H9 (cell line): ENCODE data around the gene VPREB1. TPM values are rescaled to one million over a fixed set of nuclear protein-coding genes. Genes with fewer than 3 reads are reported as not detected.

Experiments used
- DNase-seq: peaks from one replicate; pipeline ENCODE4 v3.0.0-alpha.2; 2017
- H2AFZ ChIP-seq: one replicate; pipeline ENCODE4 v1.6.1; 2013; ENCODE audit warnings: mild to moderate bottlenecking, low read length, control low read depth, moderate library complexity
- H2AK5ac ChIP-seq: 2 replicates; pipeline ENCODE4 v1.6.1; 2013; ENCODE audit warnings: low read length, control low read depth, mixed read lengths; ENCODE audit not compliant: insufficient read length
- H2BK120ac ChIP-seq: one replicate; pipeline ENCODE4 v1.6.1; 2013; ENCODE audit warnings: low read depth, mild to moderate bottlenecking, low read length, control low read depth, inconsistent platforms; ENCODE audit not compliant: poor library complexity, severe bottlenecking
- H2BK12ac ChIP-seq: 2 replicates; pipeline ENCODE4 v1.6.1; 2013; ENCODE audit warnings: low read length, control low read depth, mixed read lengths, low read depth; ENCODE audit not compliant: insufficient read length
- H2BK15ac ChIP-seq: 2 replicates; pipeline ENCODE4 v1.6.1; 2013; ENCODE audit warnings: low read depth, low read length, control low read depth
- H2BK20ac ChIP-seq: one replicate; pipeline ENCODE4 v1.6.1; 2013; ENCODE audit warnings: low read depth, mild to moderate bottlenecking, low read length, control low read depth, inconsistent platforms; ENCODE audit not compliant: poor library complexity, severe bottlenecking
- H2BK5ac ChIP-seq: 2 replicates; pipeline ENCODE4 v1.6.1; 2013; ENCODE audit warnings: low read length, control low read depth, mixed read lengths; ENCODE audit not compliant: insufficient read length
- H3K14ac ChIP-seq: 2 replicates; pipeline ENCODE4 v1.6.1; 2013; ENCODE audit warnings: low read length, control low read depth; ENCODE audit not compliant: insufficient read depth
- H3K18ac ChIP-seq: 2 replicates; pipeline ENCODE4 v1.6.1; 2013; ENCODE audit warnings: low read depth, mild to moderate bottlenecking, mixed read lengths, low read length, control low read depth; ENCODE audit not compliant: insufficient read length
- H3K23ac ChIP-seq: 2 replicates; pipeline ENCODE4 v1.6.1; 2013; ENCODE audit warnings: low read length, control low read depth, mixed read lengths, low read depth; ENCODE audit not compliant: insufficient read length
- H3K23me2 ChIP-seq: 2 replicates; pipeline ENCODE4 v1.6.1; 2013; ENCODE audit warnings: low read depth, mild to moderate bottlenecking, mixed read lengths, low read length, control low read depth; ENCODE audit not compliant: insufficient read length, poor library complexity, severe bottlenecking
- H3K27ac ChIP-seq: 2 replicates; pipeline ENCODE4 v1.5.1; 2013; ENCODE audit warnings: low read length, control low read depth, mixed read lengths, low read depth; ENCODE audit not compliant: insufficient read length
- H3K27me3 ChIP-seq: 2 replicates; pipeline ENCODE4 v1.6.1; 2013; ENCODE audit warnings: low read length, control low read depth, inconsistent platforms; ENCODE audit not compliant: insufficient read depth
- H3K4ac ChIP-seq: 2 replicates; pipeline ENCODE4 v1.6.1; 2013; ENCODE audit warnings: low read depth, mild to moderate bottlenecking, control low read depth, inconsistent platforms, low read length, moderate library complexity
- H3K4me1 ChIP-seq: 2 replicates; pipeline ENCODE4 v1.6.1; 2013; ENCODE audit warnings: low read length, control low read depth, inconsistent platforms; ENCODE audit not compliant: insufficient read depth
- H3K4me2 ChIP-seq: 2 replicates; pipeline ENCODE4 v1.6.1; 2013; ENCODE audit warnings: low read length, control low read depth, mixed read lengths; ENCODE audit not compliant: insufficient read length, insufficient read depth
- H3K56ac ChIP-seq: 2 replicates; pipeline ENCODE4 v1.6.1; 2013; ENCODE audit warnings: low read depth, mild to moderate bottlenecking, mixed read lengths, low read length, control low read depth; ENCODE audit not compliant: insufficient read length
- H3K79me1 ChIP-seq: 2 replicates; pipeline ENCODE4 v1.6.1; 2013; ENCODE audit warnings: low read depth, mild to moderate bottlenecking, moderate library complexity, low read length, control low read depth, inconsistent platforms; ENCODE audit not compliant: insufficient read depth, poor library complexity, severe bottlenecking
- H3K79me2 ChIP-seq: 2 replicates; pipeline ENCODE4 v1.6.1; 2013; ENCODE audit warnings: low read length, control low read depth, inconsistent platforms; ENCODE audit not compliant: insufficient read depth
- H3K9ac ChIP-seq: 2 replicates; pipeline ENCODE4 v1.6.1; 2013; ENCODE audit warnings: low read length, control low read depth, mixed read lengths; ENCODE audit not compliant: insufficient read length; ENCODE audit errors: extremely low read depth
- H3K9me3 ChIP-seq: one replicate; pipeline ENCODE4 v1.6.1; 2013; ENCODE audit warnings: low read depth, low read length, inconsistent platforms; ENCODE audit not compliant: control insufficient read depth
- H3T11ph ChIP-seq: one replicate; pipeline ENCODE4 v1.6.1; 2013; ENCODE audit warnings: mild to moderate bottlenecking, low read length, control low read depth, inconsistent platforms
- H4K20me1 ChIP-seq: one replicate; pipeline ENCODE4 v1.6.1; 2013; ENCODE audit not compliant: control insufficient read depth, insufficient read length, insufficient read depth
- H4K5ac ChIP-seq: 2 replicates; pipeline ENCODE4 v1.6.1; 2013; ENCODE audit warnings: low read depth, mild to moderate bottlenecking, mixed read lengths, low read length, control low read depth; ENCODE audit not compliant: insufficient read length
- H4K8ac ChIP-seq: replicated peaks from 2 replicates; pipeline ENCODE4 v1.6.1; 2013; ENCODE audit warnings: low read length, control low read depth, mixed read lengths, low read depth; ENCODE audit not compliant: insufficient read length
- H4K91ac ChIP-seq: 2 replicates; pipeline ENCODE4 v1.6.1; 2013; ENCODE audit warnings: low read depth, mild to moderate bottlenecking, moderate library complexity, mixed read lengths, low read length, control low read depth; ENCODE audit not compliant: insufficient read length
- H3K27ac Mint-ChIP-seq, 3 experiments: 2 replicates in 2 of 3; 3 replicates in 1 of 3; pipeline ENCODE4 v1.8.0; 2020 to 2021; ENCODE audit warnings: mixed read lengths in 3 of 3, mild to moderate bottlenecking in 1 of 3, moderate library complexity in 1 of 3
- H3K27me3 Mint-ChIP-seq: 2 replicates; pipeline ENCODE4 v1.8.0; 2021; ENCODE audit warnings: low read depth, mild to moderate bottlenecking, moderate library complexity, mixed read lengths
- H3K36me3 Mint-ChIP-seq, 3 experiments: 2 replicates in 2 of 3; 3 replicates in 1 of 3; pipeline ENCODE4 v1.8.0; 2020 to 2021; ENCODE audit warnings: low read depth in 3 of 3, mixed read lengths in 3 of 3; ENCODE audit not compliant: insufficient read depth in 1 of 3
- H3K4me1 Mint-ChIP-seq, 2 experiments: 2 replicates each; pipeline ENCODE4 v1.8.0; 2020; ENCODE audit warnings: mixed read lengths in 2 of 2
- H3K4me3 Mint-ChIP-seq, 2 experiments: 2 replicates in 1 of 2; 3 replicates in 1 of 2; pipeline ENCODE4 v1.8.0; 2020 to 2021; ENCODE audit warnings: mild to moderate bottlenecking in 2 of 2, mixed read lengths in 2 of 2, moderate library complexity in 1 of 2
- H3K9me3 Mint-ChIP-seq, 2 experiments: 2 replicates in 1 of 2; 3 replicates in 1 of 2; pipeline ENCODE4 v1.8.0; 2020; ENCODE audit warnings: mild to moderate bottlenecking in 2 of 2, mixed read lengths in 2 of 2, moderate library complexity in 1 of 2
- CTCF ChIP-seq: fragments of 200-600 bp; sonication (generic); conservative IDR thresholded peaks from 3 replicates; pipeline ENCODE4 v1.8.0; 2021; ENCODE audit warnings: antibody characterized with exemption, mild to moderate bottlenecking
- WGBS: extraction: QIAGEN DNeasy Blood & Tissue Kit; methylation state at CpG from one replicate; pipeline ENCODE4 v1.1.7; 2013; ENCODE audit warnings: missing lambda C conversion rate, low lambda C conversion rate, mixed read lengths; ENCODE audit not compliant: insufficient read length; ENCODE audit errors: extremely low coverage; 5-methylcytosine and 5-hydroxymethylcytosine counted together
- total RNA-seq: library from RNA; stranded (reverse); gene quantifications from 2 replicates; pipeline ENCODE4 v1.2.1, GENCODE V29; 2021

VPREB1 gene
- total RNA-seq, 1 experiment from 2014 or later: not detected

GRCh38 chr22:22245256-22245909, 797 bp downstream of the VPREB1 start:
- no peak overlapping the region for H3K4me3 Mint-ChIP-seq
- Histone ChIP-seq H3K4me2 (no peak overlapping the region), H3K9ac (no peak overlapping the region), H2AFZ (no peak overlapping the region), H3K4ac (no peak overlapping the region), H3T11ph (no peak overlapping the region), H2AK5ac (no peak overlapping the region), H3K9me3 (no peaks in the 10 kb centered on the region), H2BK20ac (no peak overlapping the region), H3K27me3 (peaks cover 93% of the 10 kb centered on the region), H4K8ac (no peak overlapping the region), H4K20me1 (no peaks in the 10 kb centered on the region), H4K91ac (no peak overlapping the region), H4K5ac (no peak overlapping the region), H3K56ac (no peak overlapping the region), H3K23ac (no peak overlapping the region), H2BK12ac (no peak overlapping the region), H3K4me1 (no peaks in the 10 kb centered on the region), H3K14ac (no peak overlapping the region), H3K27ac (no peak overlapping the region), H2BK5ac (no peak overlapping the region), H3K23me2 (no peaks in the 10 kb centered on the region), H3K79me1 (no peaks in the 10 kb centered on the region), H3K79me2 (no peaks in the 10 kb centered on the region), H2BK15ac (no peak overlapping the region), H2BK120ac (no peak overlapping the region), H3K18ac (no peak overlapping the region)
- no CpG with 5 or more reads among the region's 18 CpGs for WGBS
- no peak overlapping the region for H3K27ac Mint-ChIP-seq
- DNase-seq: no peak
- no peak for TF ChIP-seq CTCF
- no peaks in the 10 kb centered on the region; a peak in 2 of 7 replicates for H3K36me3 Mint-ChIP-seq
- peaks cover 0 to 5% of the 10 kb centered on the region in 2 experiments; a peak in 3 of 5 replicates for H3K9me3 Mint-ChIP-seq
- H3K4me1 Mint-ChIP-seq: no peaks in the 10 kb centered on the region
- peaks cover 99% of the 10 kb centered on the region for H3K27me3 Mint-ChIP-seq
